GM12872 (cell line): ENCODE measurements around the gene MAGEB17.

Experiments used
- CTCF ChIP-seq: IDR thresholded peaks from 3 replicates; pipeline ENCODE4 v1.5.1; 2011; ENCODE audit warnings: low read depth, mild to moderate bottlenecking, low read length, moderate library complexity; ENCODE audit not compliant: insufficient read depth

Gene MAGEB17

GRCh38 chrX:16175329-16176061, 8.2 kb downstream of the MAGEB17 start:
- TF ChIP-seq CTCF = no peak

GRCh38 chrX:16177260-16177659, 10.0 kb downstream of the MAGEB17 start:
- no peak for TF ChIP-seq CTCF

- no peak for TF ChIP-seq CTCF
These were observed 18.4 kb downstream of the MAGEB17 start for GRCh38 chrX:16185725-16186136.

GRCh38 chrX:16186380-16187007, 19.2 kb downstream of the MAGEB17 start:
- no peak for TF ChIP-seq CTCF

GRCh38 chrX:16187024-16187760, 19.9 kb downstream of the MAGEB17 start:
- TF ChIP-seq CTCF = no peak

GRCh38 chrX:16188687-16189086, 21.4 kb downstream of the MAGEB17 start:
- TF ChIP-seq CTCF = no peak

GRCh38 chrX:16191605-16192004, 24.3 kb downstream of the MAGEB17 start:
- TF ChIP-seq CTCF = no peak
